GM21360 (cell line): Measurements from ENCODE around the gene NPHP1.
"Not testable (repeated sequence)": the region's sequence is repeated elsewhere in the genome, so short reads cannot be mapped to it uniquely, and the experiment has no call there.

ENCODE experiments used
- ATAC-seq: cut with Tn5 transposase; IDR thresholded peaks from one replicate; pipeline ENCODE4 v1.9.1; 2021; ENCODE audit warnings: mild to moderate bottlenecking, moderate library complexity; ENCODE audit not compliant: unreplicated experiment

Gene NPHP1

DNA sequence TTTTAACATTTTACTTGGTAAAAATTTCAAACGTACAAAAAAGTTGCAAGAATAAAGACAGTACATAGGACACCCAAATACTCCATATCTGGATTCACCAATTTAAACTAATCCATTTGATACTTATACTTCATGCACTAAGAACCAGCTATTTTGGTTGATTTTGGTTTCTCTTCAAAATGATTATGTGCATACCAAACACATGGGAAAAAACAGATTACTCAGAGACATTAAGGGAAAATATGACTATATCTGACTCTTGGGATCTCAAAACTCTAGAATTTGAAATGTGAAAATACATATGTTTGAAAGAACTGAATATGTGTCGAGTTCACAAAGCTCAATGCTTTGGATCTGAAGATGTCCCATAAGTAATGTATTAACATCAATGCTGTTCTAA, 73.6 kb downstream of the NPHP1 start:
- ATAC-seq = no peak

DNA sequence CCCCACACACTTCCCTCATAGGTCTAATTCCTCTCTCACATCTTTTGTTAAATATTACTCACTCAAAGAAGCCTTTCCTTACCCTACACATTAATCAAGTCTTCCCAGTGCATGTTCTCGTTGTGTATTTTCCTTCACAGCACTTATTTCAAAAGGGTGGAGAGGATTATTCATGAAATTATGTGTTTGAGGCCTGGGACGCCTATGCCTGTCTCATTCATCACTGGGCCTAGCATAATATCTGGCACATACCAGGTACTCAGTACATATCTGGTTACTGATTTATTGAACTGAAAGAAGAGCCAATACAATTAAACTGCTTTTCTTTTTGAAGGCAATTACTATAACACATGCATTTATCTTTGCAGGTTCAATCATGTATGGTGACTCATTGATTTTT, 74.1 kb downstream of the NPHP1 start:
- ATAC-seq = no peak

DNA sequence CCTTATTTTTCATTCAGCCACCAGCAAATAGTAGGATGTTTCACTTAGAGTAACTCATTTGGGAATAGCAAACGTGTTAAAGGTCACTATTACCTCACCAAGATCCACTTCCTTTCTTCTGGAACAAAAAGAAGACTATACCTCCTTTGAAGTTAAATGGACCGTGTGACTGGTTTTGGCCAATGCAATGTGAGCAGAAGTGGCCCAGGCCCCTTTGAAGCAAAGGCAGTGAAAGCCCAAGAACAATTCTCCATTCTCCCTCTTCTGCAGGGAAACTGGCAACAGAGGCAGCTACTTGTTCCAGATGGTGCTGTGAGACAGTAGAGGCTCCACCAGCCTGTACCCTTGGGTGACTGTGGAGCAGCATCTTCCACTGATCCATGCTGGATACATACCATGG, 77.9 kb downstream of the NPHP1 start:
- no peak for ATAC-seq

DNA sequence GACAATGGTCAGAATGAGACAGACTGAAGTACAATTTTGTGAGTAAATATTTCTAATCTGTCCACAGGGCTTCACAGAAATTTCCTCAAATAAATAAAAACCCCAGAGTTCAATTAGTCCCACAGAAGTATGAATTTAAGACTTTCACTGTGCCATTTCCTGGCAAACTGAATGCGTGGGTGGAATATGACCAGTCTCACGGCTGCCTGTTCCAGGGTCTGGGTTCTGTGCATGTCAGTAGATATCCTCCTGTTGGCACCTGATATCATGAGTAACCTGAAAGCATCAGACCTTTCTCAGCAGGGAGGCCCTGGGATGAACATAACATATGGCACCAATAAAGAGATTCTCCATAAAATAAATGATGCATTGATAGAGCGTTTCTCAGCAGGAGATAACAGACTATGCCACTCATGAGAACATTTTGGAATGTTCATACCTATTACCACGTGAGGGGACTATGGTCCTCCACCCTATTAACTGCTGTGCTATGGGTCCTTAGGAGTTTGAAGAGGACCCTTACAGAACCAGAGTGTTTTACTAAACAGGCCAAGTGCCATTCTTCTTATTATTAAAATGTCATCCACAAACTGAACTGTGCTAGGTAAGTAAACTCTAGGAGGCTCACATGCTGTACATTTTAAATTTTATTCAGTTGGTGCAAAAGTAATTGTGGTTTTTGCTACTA, 78.6 kb downstream of the NPHP1 start:
- no peak for ATAC-seq

DNA sequence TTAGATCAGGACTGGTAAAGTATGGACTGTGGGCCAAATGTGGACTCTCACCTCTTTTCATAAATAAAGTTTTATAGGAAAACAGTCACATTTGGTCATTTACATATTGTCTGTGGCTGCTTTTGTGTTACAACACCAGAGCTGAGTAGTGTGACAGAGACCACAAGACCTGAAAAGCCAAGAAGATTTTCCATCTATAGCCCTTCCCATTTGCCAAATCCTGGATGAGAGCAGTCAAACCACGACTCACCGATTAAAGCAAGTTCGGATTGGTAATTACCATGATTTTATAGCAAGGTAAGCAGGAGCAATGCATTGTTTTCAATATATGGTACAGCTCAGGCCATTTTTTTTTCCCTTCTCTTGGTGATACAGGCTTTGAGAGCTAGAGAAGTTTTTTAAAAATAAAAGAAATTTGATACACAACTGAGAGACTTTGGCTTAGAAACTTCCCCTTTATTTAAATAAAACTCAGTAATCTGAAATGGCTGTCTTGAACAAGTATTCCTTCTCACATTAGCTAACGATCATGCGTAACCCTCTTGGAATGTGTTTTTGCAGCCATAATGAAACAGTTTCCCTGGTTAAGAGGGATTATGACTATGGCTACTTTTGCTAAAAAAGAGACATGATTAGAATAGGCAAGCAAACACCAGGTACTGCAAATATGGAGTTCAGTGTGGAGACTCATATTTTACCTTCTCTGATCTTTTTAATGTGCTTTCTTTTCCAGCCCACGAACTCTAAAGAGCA, 79.7 kb downstream of the NPHP1 start:
- ATAC-seq = no peak

DNA sequence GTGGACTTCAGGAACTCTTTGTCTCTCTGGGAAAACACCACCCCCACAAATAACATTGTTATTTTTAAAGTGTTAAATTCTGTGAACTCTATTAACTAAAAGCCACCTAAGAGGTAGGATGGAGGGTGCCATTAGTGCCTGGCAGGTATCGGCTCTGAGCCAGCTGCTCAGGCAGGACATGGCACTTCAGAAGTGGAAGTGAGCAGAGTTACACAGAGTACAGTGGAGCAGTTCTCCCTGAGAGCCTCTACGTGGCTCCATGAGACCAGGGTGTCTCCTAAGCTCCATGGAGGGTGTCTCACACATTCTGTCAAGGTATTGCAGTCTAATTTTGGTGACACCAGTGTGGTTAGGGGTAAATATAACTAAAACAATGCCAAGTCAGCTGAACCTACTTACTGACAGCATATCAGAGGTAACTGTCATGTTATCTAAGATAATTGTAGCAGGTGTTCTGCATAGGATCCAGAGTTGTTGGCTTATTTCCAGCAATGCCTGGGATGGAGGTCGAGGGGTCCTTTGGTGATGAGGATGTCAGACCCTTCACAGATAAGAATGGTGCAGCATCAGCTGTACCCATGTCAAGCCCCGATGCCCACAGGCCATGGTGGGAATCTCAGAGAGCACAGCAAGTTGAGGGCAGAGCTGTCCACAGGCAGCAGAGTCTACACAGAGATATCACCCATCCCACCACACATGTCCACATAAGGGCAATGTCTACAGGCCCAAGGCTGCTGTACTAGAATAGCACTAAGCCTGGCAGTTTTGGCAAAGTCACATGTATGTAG, 80.6 kb downstream of the NPHP1 start:
- no peak for ATAC-seq

DNA sequence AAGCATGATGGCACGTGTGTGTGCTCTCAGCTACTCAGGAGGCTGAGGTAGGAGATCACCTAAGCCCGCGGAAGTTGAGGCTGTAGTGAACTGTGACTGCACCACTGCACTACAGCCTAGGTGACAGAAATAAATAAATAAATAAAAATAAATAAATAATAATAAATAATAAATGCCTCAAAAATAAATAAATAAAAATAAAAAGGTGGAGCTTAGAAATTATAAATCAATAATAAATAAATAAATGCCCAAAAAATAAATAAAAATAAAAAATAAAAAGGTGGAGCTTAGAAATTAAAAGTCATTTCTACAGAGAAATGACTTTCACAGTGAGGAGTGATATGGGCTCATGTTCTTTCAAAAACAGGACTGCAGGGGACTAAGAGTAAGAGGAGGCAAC, 83.2 kb downstream of the NPHP1 start:
- no peak for ATAC-seq

DNA sequence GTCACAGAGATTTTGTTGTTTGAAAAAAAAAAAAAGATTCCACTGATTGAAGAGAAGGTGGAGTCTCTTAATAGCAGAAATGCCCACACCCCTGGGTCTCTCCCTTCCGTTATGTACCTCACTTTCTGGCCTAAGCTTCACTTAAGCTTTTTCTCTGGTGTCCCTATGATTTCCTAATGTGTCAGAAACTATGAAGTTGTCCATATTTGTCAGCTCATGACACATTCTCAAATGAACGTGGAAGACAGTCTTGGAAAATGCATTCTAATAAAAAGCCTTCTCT, 83.8 kb downstream of the NPHP1 start:
- no peak for ATAC-seq

DNA sequence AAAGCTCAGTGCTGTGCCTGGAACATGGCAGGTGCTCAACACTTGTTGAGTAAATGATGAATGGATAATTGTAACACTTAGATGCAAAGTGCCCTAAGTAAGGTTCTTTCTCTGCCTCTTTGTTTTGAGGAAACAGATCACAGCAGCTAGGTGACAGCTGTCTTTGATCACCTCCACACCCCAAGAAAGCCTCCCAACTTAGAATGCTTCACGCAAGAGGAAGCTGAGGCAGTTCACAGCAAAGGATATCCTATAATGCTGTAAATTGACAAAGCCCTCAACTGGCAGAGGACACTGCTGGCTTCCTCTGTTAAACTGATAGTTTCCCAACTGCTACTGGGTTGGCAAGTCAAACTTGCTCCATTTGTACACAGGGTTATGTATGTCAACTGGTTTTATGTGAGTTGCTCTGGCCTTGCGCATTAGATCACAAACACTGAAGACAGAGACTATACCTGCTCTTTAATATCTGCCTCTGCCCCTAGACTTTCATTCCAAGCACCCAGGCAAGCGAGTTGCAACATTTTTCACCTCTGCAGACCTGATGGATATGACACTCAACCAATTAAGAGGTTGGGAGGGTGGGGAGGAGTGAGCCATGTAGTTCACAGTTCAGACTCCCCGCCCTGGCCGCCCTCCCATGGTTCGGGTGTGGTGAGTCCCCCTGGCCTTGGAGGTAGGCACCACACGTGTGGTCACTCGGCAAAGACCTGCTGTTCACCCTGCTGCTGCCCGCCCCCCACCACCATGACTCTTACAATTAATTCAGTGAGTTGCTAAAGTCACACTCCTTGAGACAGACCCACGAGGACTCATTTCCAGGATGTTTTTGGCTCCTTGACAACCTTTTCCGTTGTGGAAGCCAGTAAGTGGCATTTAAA, 84.4 kb downstream of the NPHP1 start:
- no peak for ATAC-seq

DNA sequence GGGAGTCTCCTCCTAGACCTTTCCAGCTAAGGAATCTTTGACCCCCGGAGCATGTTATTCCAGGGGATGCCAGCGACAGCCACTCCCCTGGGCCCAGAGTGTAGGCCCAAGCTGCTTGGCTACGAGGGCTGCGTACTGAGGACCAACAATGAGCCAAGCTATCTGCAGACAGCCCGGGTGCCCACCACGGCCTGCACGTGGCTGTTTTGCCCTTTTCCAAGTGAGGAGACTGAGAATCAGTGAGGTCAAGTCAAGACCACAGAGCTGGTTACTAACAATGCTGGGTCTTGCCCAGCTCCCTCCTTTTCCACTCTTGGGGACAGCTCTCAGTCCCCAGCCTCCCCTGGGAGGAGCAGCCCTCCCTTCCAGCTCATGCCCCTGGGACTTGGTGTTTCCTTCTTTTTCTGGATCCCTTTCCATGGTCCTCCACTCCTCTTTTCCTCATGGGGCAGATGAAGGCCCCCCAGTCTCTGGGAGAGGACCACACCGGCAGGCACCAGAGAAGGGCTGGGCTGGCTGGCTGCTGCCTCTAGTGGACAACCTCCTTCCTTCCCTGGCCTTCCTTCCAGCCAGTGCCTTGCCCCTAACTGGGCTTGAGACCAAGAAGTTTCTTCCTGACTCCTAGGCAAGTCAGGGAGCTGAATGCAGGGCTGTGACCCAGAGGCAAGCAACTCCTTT, 88.6 kb downstream of the NPHP1 start:
- no peak for ATAC-seq

DNA sequence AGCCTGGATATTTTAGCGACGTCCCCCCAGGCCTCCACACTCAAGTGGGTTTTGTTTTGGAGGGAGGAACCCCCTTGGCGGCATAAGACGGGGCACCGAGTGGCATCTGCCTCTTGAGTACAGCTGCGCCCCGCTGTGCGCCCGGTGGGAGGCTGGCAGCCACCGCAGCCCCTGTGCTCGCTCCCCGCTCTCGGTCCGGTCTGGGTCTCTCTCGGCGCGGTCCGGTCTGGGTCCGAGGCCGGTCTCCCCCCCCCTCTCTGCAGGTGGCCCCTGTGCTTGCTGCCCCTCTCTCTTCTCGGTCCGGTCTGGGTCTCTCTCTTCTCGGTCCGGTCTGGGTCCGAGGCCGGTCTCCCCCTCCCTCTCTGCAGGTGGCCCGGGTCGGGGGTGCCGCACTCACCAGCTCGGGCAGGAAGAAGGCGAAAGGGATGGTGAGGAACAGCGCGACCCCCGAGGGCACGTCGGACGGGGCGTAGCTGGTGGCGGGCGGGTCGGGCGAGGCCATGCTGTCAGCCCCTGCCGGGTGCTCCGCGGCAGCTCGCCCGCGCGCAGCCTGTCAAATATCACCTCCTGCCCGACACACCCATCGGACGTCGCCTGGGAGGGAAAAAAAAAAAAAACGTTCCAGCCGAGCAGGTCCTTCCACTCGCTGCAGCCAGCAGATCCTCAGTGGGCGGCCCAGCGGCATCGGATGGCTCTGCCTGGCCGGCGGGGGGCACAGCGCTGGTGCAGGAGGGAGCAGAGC, 89.4 kb downstream of the NPHP1 start, which contains the start of gene MALL:
TSS of gene MALL (minus strand) at position 532 of the 742 bp plus-strand sequence. CDS start at position 502, 30 bp downstream.
- no peak for ATAC-seq

DNA sequence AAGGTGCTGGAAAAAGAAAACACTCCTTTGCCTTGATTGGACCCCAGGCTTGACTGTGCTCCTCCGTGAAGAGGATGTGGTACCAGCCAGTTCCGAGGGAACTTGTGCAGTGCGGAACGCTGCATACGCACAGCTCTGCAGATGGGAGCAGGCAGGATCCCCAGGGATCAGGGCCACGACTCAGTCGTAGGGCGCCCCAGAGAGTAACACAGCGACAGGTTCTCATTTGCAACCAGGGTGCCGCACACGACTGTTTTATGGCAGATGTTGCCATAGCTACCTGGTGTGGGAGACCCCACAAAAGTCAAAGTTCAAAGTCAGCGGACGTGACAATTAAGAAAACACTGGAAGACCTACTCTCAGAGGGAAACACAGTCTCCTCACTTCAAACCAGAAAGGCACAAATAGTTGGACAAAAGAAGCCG, 90.0 kb downstream of the NPHP1 start:
- ATAC-seq = no peak

DNA sequence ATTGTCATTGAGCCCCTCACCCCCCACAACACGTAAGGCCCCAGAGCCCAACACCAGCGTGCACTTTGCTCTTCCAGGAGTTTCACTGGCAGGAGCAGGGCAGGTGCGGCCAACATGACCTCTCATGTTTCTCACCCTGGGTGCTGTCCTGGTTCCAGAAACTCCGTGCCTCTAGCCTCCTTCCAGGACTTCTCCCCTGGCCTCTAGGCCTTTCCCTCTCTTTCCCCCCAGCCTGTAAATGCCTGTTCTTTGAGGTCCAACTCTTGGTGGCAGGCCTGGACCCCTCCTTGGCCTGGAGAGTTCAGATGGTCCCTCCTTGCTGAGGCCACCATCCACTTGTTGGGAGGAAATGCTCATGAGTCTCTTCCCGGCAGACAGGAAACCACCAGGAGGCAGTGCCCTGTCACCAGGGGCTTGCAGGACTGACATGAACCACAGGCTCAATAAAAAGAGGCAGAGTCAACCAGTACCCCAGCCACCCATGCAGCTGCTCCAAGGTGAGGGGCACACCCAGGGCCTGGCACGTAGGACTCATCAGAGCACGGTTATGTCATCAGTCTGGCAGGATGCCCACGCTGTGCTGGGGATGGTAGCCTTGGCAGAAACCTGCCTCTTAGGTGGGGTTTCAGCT, 90.7 kb downstream of the NPHP1 start:
- ATAC-seq = no peak

DNA sequence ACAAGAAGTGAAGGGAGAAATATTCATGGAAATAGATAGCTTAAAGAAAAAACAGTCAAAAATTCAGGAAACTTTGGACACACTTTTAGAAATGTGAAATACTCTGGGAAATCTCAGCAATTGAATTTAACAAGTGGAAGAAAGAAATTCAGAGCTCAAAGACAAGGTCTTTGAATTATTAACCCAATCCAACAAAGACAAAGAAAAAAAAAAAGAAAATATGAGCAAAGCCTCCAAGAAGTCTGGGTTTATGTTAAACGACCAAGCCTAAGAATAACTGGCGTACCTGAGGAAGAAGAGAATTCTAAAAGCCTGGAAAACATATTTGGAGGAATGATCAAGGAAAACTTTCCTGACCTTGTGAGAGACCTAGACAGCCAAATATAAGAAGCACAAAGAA, 96.5 kb downstream of the NPHP1 start:
- not testable (repeated sequence) for ATAC-seq

DNA sequence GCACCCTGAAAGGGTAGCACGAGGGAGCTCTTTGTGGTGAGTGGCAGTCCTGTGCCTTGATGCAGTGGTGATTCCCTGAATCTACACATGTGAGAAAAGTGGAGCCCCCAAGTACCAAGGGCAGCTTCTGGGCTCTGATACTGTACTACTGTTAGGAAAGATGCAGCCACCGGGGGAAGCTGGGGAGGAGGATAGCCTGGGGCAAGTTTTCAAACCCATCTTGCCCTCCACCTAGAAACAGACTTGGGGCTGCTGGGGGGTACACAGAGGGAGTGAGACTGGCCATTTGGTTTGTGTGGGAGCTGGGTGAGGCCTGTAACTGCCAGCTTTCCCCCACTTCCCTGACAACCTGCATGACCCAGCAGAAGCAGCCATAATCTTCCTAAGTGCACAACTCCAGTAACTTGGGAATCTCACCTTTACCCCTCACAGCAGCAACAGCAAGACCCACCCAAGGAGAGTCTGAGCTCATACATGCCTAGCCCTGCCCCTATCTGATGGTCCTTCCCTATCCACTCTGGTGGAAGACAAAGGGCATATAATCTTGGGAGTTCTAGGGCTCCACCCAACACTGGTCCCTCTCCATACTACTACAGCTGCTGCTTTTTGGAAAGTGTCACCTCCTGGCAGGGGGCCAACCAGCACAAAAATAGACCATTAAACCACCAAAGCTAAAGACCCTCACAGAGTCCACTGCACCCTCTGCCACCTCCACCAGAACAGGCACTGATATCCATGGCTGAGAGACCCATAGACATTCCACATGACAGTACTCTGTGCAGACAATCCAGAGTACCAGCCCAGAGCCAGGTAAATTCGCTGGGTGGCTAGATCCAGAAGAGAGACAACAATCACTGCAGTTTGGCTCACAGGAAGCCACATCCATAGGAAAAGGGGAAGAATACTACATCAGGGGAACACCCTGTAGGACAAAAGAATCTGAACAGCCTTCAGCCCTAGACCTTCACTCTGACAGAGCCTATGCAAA, 97.4 kb downstream of the NPHP1 start:
- no peak for ATAC-seq

DNA sequence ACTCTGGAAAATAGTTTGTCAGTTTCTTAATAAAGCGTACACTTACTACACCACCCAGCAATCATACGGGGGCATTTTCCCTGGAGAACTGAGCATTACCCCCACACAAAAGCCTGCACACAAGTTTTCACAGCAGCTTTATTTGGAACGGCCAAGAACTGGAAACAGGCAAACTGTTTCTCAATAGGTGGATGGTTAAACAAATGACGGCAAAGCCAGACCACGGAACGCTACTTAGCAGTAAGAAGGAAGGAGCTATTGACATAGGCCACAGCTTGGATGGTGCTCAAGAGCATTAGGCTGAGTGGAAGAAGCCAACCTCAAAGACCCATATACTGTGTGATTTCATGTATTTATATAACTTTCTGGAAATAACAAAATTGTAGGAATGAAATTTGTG, 98.2 kb downstream of the NPHP1 start:
- no peak for ATAC-seq

DNA sequence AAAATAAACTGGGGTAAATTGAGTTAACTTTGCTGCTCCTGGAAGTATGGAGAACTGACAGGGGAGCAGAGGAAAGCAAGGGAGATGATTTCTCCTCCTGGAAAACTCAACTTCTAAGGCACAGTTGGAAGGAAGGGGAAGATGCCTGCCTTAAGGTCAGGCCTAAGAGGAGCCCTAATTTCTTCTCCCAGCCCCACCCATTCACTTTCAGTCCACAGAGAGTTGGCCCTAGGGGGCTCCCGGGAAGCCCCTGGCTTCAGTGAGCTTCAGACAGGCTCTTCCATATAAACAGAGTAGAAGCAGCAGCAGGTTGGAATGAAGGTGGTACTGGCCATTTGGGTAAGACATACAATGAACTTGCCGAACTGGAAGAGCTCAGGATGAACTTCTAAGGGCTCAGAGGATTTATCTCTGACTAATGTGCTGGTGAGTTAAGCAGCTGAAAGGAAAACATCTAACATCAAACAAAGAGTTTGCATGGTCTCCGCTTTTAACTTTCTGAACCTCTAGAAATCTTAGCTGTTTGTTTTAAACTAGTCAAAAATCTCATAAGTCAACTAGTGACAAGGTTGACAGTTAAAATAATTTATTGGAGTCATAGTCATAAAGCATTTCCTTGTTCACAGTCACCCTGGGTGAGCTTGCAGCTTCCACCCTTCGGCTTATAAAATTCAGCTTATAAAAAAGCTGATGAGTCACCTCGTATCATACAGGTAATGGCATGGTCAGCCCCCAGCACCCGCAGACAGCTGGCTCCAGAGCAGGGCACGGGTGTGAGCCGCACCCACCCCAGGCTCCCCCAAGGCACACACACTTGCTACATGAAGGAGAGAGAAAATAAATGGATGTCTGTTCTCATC, 99.0 kb downstream of the NPHP1 start:
- ATAC-seq = no peak
